ENCODE measurements around the gene SAXO1.

Gene SAXO1

DNA sequence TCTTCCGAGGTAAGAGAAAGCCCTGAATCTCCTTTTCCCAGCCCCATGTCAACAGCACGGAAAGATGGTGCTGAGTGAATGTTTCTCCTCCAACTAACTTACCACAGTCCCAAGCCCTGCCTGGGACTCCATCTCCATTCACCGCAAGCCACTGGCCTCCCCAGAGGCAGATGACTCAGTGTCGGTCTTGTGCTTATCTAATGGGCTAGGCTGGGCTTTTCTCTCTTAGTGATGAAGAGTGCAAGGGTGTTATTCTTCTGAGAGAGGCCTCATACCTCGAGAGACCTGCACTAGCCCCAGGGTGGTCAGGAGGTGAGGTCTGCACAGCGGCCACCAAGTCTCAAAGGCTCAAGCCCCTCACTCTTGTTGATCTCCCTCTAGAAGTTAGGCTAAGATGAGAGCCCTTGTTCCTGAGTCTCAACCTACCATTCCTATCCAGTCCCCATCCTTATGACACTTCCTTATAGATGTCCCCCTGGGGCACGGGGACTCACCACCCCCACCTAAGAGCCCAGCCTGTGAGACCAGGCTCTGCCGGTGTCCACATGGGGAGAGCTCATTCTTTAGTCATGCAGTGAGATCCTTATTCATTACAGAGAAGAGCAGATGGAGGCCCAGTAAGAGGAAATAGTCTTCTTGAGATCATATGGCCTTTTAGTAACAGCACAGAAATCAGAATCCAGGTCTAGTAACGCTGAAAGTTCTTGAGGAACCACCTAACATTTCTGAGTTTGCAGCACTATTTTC lies 127.0 kb downstream of the SAXO1 start:
- TF ChIP-seq GATA1 (IDR thresholded peaks at IDR 0.05; ENCODE audit: low read depth, low read length): no peak
- no peak for TF ChIP-seq POLR2A (IDR thresholded peaks at IDR 0.05; ENCODE audit: low read length)
- DNase-seq: no peak

DNA sequence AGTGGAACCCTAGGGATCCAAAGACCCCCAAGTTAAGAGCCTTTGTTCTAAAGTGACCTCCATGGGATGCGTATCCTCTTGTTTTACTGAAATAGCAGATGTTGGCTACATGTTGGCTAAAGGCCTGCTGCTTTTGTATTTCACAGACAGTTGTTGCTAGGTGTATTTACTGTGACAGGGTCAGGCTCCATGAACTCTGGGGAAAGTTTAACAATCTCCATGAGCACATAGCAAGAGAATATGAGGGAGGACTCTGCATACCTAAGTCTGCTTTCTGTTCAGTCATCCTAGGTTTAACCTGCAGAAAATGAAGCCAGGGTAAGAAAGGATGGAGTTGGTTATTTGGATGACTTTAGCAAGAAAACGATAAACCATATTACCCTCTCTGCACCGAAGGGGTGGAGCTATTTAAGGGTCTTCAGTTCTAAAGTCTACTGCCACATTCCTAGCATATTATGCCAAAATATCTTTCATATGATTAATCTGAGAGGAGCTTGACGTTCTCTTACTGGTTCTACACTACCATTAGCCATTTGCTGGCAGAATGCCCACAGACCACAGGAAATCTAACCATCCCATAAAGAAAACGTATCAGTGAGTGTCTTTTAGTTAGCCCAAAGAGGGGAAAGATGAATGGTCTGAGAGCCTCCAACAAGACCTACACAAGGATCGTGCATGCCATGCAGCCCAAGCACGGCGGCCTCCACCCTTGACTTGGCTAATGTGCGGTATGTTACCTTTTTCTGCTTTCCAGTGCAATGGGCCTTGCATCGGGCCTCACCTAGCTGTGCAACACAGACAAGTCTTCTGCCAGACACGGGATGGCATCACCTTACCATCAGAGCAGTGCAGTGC lies 127.8 kb downstream of the SAXO1 start:
- TF ChIP-seq GATA1 (IDR thresholded peaks at IDR 0.05; ENCODE audit: low read depth, low read length): no peak
- no peak for TF ChIP-seq POLR2A (IDR thresholded peaks at IDR 0.05; ENCODE audit: low read length)
- DNase-seq: no peak

DNA sequence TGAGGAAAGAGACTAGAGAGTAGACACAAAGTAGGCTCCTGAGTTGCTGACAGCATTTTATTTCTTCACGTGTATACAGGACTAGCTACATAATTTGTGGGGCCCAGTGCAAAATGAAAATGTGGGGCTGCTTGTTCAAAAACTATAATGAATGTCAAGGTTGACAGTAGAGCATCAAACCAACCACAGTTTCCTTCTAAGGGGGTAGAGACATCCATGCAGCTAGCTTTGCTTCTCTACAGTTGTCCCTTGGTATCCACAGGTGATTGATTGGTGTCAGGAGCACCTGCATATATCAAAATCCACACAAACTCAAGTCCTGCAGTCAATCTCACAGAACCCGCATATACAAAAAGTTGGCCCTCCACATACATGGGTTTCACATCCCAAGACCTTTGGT lies 129.6 kb downstream of the SAXO1 start:
- TF ChIP-seq POLR2A (IDR thresholded peaks at IDR 0.05; ENCODE audit: low read length) (no peak), GATA1 (IDR thresholded peaks at IDR 0.05; ENCODE audit: low read depth, low read length) (no peak)

DNA sequence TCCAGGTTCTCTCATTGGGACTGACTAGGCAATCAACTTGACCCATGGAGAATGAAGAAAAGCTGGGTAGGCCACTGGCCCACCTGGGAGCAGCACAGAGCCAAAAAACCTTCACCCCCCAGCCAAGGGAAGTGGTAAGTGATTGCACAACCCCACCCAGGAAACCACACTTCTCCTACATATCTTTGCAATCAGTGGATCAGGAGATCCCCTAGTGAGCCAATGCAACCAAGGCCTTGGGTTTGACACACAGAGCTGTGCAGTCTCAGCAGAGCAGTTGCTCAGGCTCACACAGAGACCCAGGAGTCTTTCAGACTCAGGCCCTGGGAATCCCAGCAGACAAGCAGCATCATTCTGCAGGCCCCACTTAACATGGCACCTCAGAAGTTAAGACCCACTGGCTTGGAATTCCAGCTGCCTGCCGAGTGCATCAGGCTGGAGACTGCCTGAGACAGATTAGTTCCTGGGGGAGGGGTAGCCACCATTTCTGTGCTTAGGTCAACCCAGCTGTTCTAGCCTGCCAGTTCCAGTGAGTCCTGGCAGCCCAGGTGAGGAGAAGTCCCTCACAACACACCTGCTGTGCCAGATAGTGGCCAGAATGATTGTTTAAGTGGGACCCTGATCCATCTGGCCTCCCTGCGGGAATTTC lies 136.4 kb downstream of the SAXO1 start:
- no peak for TF ChIP-seq GATA1 (IDR thresholded peaks at IDR 0.05; ENCODE audit: low read depth, low read length)
- no peak for TF ChIP-seq POLR2A (IDR thresholded peaks at IDR 0.05; ENCODE audit: low read length)
- DNase-seq: no peak

More for the DNA sequence above, 129.6 kb downstream of the SAXO1 start:
- no peak for DNase-seq

DNA sequence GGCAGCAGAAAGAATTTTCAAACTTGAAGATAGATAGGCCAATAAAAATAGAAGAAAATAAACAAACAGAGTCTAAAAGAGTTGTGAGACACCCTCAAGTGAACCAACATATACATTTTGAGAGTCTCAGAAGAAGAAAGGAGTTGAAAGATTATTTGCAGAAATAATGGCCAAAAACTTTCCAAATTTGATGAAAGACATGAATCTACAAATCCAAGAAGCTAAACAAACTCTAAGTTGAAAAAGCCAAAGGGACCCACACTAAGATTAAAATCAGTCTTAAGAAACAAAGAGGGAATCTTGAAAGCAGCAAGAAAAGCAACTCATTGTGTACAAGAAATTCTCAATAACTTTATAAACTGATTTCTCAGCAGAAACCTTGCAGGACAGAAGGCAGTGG lies 137.0 kb downstream of the SAXO1 start:
- no peak for TF ChIP-seq GATA1 (IDR thresholded peaks at IDR 0.05; ENCODE audit: low read depth, low read length)
- no peak for TF ChIP-seq POLR2A (IDR thresholded peaks at IDR 0.05; ENCODE audit: low read length)
- DNase-seq: no peak

DNA sequence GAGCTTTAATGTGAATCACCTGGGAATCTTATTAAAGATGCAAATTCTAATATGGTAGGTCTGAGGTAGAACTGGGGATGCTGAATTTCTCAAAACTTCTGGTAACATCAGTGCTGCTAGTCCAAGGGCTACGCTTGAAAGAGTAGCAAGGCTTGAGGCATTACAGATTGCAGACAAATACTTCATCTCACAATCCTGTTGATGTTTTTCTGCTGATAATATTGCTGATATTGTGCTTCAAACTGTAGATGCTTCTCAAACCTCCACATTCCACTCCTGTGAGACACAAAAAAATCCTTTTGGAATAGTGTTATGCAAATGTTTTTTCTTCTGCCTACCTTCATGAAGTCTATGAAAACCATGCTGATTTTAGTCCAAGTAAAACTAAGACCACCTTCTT lies 139.5 kb downstream of the SAXO1 start:
- DNase-seq: no peak
- TF ChIP-seq POLR2A (IDR thresholded peaks at IDR 0.05; ENCODE audit: low read length) (no peak), GATA1 (IDR thresholded peaks at IDR 0.05; ENCODE audit: low read depth, low read length) (no peak)

DNA sequence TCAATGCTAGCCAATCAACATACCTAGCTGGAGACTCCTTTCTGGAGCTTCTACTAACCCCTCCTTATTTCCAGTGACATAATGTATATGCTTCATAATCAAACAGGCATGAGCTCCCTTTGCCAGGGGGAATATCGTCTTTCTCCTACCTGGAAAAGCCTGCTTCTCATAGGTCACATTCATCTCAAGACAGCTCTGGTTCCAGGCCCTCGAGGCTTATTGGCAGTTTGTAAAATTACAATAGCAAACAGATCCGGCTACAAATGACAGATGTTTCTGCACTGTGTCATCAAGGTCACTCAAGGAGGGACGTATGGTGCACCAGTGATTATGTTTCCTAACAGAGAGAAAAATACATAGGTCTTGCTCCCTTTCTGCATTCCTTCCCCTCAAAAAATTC lies 140.0 kb downstream of the SAXO1 start:
- TF ChIP-seq GATA1 (IDR thresholded peaks at IDR 0.05; ENCODE audit: low read depth, low read length) (no peak), POLR2A (IDR thresholded peaks at IDR 0.05; ENCODE audit: low read length) (no peak)
- DNase-seq: no peak

DNA sequence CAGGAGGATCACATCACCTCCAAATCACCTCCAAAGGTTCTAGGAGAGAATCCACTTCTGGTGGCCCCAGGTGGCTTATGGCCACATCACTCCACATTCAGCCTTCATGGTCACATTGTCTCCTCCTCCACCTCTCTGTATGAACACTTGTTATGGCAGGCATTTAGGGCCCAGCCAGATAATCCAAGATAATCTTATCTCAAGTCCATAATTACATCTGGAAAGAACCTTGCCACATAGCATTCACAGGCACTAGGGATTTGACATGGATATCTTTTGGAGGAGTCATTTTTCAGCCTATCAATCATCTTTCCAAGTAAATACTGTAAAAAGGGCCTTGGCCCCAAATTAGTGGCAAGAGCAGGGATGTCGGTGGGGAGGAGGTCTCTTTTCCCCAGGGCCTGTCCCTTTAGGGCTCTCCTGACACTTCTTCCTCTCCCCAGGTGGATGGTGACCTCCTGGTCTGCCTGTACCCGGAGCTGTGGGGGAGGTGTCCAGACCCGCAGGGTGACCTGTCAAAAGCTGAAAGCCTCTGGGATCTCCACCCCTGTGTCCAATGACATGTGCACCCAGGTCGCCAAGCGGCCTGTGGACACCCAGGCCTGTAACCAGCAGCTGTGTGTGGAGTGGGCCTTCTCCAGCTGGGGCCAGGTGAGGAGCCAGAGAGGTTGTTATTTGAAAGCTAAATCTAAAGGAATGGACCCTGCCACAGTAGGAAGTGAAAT lies 140.9 kb downstream of the SAXO1 start:
- DNase-seq: no peak
- TF ChIP-seq POLR2A (IDR thresholded peaks at IDR 0.05; ENCODE audit: low read length) (no peak), GATA1 (IDR thresholded peaks at IDR 0.05; ENCODE audit: low read depth, low read length) (no peak)

DNA sequence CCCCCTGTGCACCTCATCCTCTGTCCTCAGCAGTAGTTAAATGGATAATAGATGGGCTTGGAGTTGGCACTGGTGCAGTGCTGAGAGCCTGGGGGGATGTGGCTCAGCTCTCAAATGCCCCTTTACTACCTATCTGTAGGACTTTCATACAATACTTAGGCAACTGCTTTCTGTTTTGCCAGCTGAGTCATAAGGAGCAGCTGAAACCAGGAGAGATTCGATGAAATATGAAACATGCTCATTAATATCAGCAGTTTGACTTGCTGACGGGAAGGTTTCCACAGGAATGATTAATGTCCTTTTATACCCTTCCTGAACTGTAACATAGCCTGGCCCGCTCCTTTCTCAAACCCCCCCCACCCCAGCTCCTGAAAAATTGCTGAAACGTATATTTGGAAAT lies 142.6 kb downstream of the SAXO1 start:
- DNase-seq: no peak
- TF ChIP-seq GATA1 (IDR thresholded peaks at IDR 0.05; ENCODE audit: low read depth, low read length) (no peak), POLR2A (IDR thresholded peaks at IDR 0.05; ENCODE audit: low read length) (no peak)

DNA sequence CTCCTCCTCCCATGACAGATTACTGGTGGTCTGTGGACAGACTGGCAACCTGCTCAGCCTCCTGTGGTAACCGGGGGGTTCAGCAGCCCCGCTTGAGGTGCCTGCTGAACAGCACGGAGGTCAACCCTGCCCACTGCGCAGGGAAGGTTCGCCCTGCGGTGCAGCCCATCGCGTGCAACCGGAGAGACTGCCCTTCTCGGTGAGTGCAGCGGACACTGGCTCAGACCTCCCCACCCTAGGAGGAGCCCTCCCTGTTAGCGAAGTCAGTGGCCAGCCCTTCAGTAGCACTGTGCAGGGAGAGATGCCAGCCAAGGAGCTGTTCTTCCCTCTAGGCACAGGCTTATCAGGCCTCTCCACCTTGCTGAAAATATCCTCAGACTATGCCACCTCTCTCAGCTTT lies 143.5 kb downstream of the SAXO1 start:
- TF ChIP-seq POLR2A (IDR thresholded peaks at IDR 0.05; ENCODE audit: low read length) (no peak), GATA1 (IDR thresholded peaks at IDR 0.05; ENCODE audit: low read depth, low read length) (no peak)
- no peak for DNase-seq

DNA sequence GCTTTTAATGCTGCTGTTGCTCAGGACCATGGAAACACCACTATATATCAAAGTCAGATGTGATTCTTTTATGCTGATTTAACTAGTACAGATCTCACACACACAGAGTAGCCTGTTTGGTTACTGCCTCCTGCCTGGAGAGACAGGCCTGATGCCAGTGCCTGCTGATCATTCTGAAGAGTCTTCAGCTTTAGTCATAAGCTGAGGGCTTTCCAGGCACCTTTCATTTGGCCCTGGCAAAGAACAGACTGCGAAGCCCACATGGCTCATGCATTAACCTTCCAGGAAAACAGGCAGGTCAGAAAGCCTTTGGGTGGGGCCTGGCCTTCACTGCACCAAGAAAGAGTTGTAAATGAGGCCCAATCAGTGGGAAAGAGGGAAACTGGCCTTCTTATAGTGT lies 144.7 kb downstream of the SAXO1 start:
- DNase-seq: no peak

DNA sequence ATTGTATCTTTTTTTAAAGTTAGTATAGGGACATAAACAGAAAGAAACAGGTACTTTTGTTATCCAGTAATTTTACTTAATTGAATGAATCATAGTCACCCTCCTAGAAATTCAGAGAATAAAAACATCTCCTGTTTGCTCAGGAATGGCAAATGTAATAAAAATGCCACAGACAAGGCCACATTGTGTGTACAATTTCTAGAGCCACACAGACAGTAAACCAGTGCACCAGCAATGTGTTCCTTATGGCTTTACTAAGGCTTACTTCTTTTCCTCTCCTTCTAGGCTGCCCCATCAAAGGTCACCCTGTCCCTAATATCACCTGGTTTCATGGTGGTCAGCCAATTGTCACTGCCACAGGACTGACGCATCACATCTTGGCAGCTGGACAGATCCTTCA lies 145.5 kb downstream of the SAXO1 start:
- TF ChIP-seq GATA1 (IDR thresholded peaks at IDR 0.05; ENCODE audit: low read depth, low read length): no peak
- no peak for TF ChIP-seq POLR2A (IDR thresholded peaks at IDR 0.05; ENCODE audit: low read length)
- DNase-seq: no peak

More for the DNA sequence above, 144.7 kb downstream of the SAXO1 start:
- TF ChIP-seq GATA1 (IDR thresholded peaks at IDR 0.05; ENCODE audit: low read depth, low read length) (no peak), POLR2A (IDR thresholded peaks at IDR 0.05; ENCODE audit: low read length) (no peak)

DNA sequence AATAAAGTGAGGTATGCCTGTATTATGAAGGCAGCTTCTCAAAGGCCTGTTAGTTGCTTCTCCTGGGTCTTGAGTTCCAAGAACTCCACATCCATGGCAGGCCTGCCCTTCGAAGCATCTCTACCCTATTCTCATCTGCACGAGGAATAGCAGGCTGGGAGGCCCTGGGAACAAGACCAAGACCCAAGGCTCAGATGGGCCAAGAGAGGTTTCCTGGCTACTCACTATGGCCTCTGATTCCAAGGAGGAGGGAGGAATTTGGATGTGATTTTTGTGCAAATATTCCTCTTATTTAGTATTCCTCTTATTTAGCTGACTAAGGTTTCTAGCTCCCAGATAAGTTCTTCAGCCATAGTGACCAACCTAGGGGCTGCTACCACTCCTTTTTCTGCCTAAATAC lies 151.3 kb downstream of the SAXO1 start:
- TF ChIP-seq GATA1 (IDR thresholded peaks at IDR 0.05; ENCODE audit: low read depth, low read length) (no peak), POLR2A (IDR thresholded peaks at IDR 0.05; ENCODE audit: low read length) (no peak)
- DNase-seq: no peak

DNA sequence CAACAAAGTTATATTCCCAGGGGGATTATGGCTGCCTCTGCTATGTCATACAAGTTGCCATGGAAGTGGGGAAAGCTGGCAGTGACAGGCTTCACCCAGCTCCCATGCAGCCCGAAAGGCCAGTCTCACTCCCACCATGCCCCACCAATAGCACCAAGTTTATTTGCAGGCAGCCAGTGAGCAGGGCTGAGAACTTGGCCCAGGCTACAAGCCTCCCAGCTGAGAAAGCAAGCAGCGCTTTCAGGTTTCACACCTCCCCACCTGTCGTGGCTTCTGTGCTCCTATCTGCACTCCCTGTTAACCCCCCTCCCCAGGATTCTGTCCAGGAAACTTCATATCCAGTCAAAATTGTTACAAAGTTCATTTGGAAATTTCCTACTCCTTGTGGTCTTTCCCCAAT lies 155.0 kb downstream of the SAXO1 start:
- DNase-seq: no peak
- TF ChIP-seq POLR2A (IDR thresholded peaks at IDR 0.05; ENCODE audit: low read length) (no peak), GATA1 (IDR thresholded peaks at IDR 0.05; ENCODE audit: low read depth, low read length) (no peak)

All from erythroblast (primary cell).